GM10248 (cell line): ENCODE measurements around the gene AXL.

Experiments
- CTCF ChIA-PET: fragments of 300-600 bp; sonication (Branson Sonifier 250); formaldehyde crosslinking; extraction: SDS; loops from one replicate; lab custom pipeline; 2021; ENCODE audit warnings: antibody characterized with exemption; lab: Yijun Ruan, JAX
- POLR2A ChIA-PET: fragments of 350-650 bp; sonication (Branson Sonifier 250); formaldehyde crosslinking; extraction: SDS; loops from one replicate; lab custom pipeline; 2020; ENCODE audit warnings: antibody characterized with exemption; lab: Yijun Ruan, JAX
- DNase-seq: peaks from one replicate; pipeline ENCODE4 v3.0.0; 2012; ENCODE audit errors: extremely low spot score
- TF ChIP-seq, protein P1 (sequence below): IDR thresholded peaks from 2 replicates; pipeline ENCODE4 v1.5.1; 2012; ENCODE audit warnings: mild to moderate bottlenecking, low read depth; ENCODE audit errors: extremely low read depth, missing control alignments, control extremely low read depth

Gene AXL

DNA sequence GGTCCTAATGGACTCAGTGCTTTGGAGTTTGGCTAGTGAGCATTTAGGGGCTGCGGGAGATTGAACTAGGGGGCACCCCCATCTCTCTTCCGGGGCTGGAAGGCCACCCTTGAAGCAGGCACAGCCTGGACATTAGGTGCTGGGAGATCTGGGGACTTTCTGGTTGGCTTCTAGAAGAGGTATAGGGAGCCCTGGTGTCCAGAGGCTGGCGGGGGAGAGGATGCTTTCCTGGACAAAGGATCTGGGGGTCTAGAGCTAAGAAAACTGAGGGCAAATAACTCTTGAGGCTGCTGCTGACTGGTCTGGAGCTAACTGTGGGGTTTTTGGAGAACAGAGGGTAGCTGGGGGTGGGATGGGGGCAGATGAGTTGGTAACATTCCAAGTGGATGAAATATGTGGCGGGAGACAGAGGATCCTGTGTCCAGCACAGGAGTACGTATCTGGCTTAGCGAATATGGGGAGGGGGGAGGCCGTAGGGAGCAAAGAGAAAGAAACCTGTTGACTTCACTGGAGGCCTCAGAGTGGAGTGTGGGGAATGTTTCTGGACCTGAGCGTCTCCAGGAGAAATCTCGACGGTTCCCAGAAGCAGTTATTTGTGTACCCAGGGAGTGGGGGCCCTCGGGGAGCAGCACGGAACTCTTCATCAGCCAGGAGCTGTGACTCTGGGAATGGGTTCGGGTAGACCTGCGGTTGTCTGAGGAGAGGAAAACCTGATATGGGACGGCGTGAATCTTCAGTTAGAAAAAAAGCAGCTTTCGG, 46.6 kb downstream of the AXL start:
- peak; percentile 24 for DNase-seq
- ChIA-PET CTCF (interaction anchor here (0.7 to 1.5 kb wide), 4 partner anchors 24 to 43 kb away, joined by 3 to 6 read pairs (median 4); no protein-coding TSS in a partner anchor), POLR2A (interaction anchor here (0.6 to 0.7 kb wide), 2 partner anchors 12 to 489 kb away, joined by 4 to 7 read pairs; no protein-coding TSS in a partner anchor)
- TF ChIP-seq, protein P1, sequence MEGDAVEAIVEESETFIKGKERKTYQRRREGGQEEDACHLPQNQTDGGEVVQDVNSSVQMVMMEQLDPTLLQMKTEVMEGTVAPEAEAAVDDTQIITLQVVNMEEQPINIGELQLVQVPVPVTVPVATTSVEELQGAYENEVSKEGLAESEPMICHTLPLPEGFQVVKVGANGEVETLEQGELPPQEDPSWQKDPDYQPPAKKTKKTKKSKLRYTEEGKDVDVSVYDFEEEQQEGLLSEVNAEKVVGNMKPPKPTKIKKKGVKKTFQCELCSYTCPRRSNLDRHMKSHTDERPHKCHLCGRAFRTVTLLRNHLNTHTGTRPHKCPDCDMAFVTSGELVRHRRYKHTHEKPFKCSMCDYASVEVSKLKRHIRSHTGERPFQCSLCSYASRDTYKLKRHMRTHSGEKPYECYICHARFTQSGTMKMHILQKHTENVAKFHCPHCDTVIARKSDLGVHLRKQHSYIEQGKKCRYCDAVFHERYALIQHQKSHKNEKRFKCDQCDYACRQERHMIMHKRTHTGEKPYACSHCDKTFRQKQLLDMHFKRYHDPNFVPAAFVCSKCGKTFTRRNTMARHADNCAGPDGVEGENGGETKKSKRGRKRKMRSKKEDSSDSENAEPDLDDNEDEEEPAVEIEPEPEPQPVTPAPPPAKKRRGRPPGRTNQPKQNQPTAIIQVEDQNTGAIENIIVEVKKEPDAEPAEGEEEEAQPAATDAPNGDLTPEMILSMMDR: no peak

DNA sequence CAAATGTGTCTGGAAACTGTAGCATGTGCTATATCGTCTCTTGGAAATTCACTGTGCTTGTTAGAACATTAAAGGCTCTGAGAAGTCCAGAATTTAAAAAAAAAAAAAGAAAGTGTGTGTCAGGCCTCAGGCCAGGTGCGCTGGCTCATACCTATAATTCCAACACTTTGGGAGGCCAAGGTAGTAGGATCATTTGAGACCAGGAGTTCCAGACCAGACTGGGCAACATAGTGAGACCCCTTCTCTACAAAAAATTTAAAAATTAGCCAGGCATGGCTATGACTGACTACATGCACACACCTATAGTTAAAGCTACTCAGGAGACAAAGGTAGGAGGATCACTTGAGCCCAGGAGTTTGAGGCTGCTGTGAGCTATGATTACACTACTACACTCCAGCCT, 50.0 kb downstream of the AXL start:
- ChIA-PET CTCF (interaction anchor here (1.5 to 1.6 kb wide), 2 partner anchors 10 to 27 kb away, joined by 3 to 4 read pairs; no protein-coding TSS in a partner anchor), POLR2A (interaction anchor here (0.6 kb wide), 1 partner anchor 59 kb away, joined by 9 read pairs; no protein-coding TSS in a partner anchor)
- no peak for DNase-seq
- TF ChIP-seq, protein P1: no peak

DNA sequence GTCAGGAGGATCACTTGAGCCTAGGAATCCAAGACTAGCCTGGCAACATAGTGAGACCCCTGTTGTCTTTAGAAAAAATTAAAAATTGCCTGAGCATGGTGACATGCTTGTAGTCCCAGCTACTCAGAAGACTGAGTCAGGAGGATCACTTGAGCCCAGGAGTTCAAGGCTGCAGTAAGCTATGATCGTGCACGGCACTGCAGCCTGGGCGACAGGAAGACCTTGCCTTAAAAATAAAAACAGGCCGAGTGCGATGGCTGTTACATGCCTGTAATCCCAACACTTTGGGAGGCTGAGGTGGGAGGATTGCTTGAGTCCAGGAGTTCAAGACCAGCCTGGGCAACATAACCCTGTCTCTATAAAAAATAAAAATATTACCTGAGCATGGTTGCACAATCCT, 50.5 kb downstream of the AXL start:
- TF ChIP-seq, protein P1: no peak
- POLR2A ChIA-PET: interaction anchor here (0.6 kb wide), 1 partner anchor 9 kb away, joined by 3 read pairs; no protein-coding TSS in a partner anchor
- no peak for DNase-seq
- CTCF ChIA-PET: interaction anchor here (1.5 kb wide), 1 partner anchor 27 kb away, joined by 3 read pairs; no protein-coding TSS in a partner anchor

DNA sequence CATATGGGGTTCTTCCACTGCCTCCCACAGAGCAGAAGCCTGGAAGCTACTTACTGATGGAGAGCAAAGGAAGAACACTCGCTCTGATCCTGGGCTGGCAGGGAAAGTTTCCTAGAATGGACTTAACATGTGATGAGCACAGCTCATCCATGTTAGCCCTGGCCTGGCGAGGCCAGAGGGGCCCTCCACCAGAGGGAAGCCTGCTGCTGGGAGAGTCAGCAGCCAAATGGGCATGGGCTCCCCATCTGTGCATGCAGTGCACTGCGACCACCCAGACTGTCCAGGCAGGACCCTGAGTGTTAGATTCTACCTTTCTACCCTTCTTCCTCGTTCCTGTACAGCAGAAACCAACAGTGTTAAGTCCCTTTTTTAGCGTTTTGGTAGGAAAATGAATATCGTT, 54.1 kb downstream of the AXL start:
- CTCF ChIA-PET: interaction anchor here (0.6 to 1.0 kb wide), 2 partner anchors 11 to 35 kb away, joined by 3 to 6 read pairs; no protein-coding TSS in a partner anchor
- TF ChIP-seq, protein P1: no peak
- DNase-seq: no peak
- POLR2A ChIA-PET: no interaction called here

DNA sequence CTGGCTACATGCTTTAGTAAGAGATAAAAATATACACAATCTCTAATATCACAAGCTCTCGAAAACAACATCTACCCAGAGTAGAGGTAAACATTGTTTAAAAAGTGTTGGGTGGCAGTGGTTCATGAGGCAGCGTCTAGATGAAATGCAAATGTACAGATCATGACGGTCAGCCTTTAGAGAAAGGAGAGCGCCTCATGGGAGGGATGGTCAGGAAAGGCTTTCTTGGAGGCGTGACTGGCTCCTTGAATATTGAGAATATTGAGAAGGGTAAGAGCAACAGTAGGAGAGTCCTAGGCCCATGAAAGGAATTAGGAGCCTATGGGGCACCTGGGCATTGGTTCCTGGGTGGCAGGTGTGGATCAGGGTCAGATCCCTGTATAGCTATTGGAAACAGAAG, 55.8 kb downstream of the AXL start:
- no peak for DNase-seq
- ChIA-PET POLR2A (no interaction called here), CTCF (interaction anchor here (1.3 to 1.8 kb wide), 2 partner anchors 9 to 34 kb away, joined by 3 to 5 read pairs; no protein-coding TSS in a partner anchor)
- TF ChIP-seq, protein P1: no peak

DNA sequence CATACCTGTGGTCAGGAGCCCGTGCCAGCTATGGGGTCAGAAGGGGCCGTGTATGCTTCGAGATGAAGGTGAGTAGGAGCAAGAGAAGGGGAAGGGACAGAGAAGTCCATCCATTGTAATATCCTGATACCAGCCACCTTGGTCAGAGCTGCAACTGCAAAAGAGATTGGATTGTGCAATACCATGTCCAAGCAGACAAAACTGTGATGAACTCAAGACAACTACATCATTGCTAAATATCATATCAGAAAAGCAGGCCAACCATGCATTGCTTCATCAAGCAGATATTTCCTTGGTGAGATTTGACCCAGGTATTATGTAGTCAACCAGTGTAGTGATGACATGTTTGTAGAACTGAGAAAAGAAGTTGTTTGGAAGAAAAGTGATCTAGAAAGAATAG, 57.2 kb downstream of the AXL start:
- TF ChIP-seq, protein P1: no peak
- DNase-seq: no peak
- ChIA-PET POLR2A (no interaction called here), CTCF (interaction anchor here (1.6 kb wide), 2 partner anchors 13 to 33 kb away, joined by 4 to 5 read pairs; no protein-coding TSS in a partner anchor)
